Pulmonary artery endothelial cell (primary cell): ENCODE results near the gene ZG16. TPM values are rescaled to one million over a fixed set of nuclear protein-coding genes. Genes with fewer than 3 reads are reported as not detected.
"Not testable (repeated sequence)": the region's sequence is repeated elsewhere in the genome, so short reads cannot be mapped to it uniquely, and the experiment has no call there.

Experiments used
- DNase-seq: peaks from one replicate; pipeline ENCODE4 v3.0.0-alpha.2; 2011; ENCODE audit warnings: low read depth, low spot score
- total RNA-seq: library from RNA; depleted of rRNA; stranded (reverse); fragments of >200 nt; gene quantifications from 2 replicates; pipeline ENCODE4 v1.2.3, GENCODE V29; 2014

Gene ZG16, protein sequence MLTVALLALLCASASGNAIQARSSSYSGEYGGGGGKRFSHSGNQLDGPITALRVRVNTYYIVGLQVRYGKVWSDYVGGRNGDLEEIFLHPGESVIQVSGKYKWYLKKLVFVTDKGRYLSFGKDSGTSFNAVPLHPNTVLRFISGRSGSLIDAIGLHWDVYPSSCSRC
- not detected in 2 replicates for total RNA-seq

DNA sequence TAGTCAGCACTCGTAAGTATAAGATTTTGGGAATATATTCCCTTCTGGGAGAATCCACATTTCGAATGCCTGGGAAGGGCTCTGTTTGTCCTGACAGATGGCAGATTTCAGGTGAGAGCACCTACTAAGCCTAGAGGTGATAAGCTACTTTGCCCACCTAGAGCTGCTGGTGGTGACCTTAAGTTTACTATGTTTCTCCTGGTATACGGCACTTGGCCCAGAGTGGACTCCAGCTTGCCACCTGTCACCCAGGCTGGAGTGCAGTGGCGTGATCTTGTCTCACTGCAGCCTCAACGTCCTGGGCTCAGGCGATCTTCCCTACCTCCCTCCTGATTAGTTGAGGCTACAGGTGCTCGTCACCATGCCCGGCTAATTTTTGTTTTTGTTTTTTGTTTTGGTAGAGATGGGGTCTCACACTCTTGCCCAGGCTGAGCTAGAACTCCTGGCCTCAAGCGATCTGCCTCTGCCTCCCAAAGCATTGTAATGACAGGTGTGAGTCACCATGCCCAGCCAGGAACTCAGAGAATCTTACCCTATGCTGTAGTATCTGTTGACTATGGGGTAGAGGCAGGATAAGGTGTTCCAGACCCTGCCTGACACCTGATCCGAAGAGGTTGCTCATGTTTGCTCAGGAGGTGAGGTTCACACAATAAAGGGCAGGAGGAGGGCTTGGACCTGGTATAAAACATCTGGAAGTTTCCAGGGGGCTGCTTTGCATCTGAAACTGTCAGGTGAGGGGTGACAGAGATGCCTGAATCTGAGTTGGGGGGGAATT is at the start of gene ZG16:
ZG16 (plus strand) TSS at position 681 of the 775 bp plus-strand sequence. CDS start 1,011 bp downstream, outside the sequence.
- DNase-seq = no peak

- DNase-seq = no peak
Measured at GRCh38 chr16:29729116-29729521, 48.9 kb upstream of the ZG16 start.

GRCh38 chr16:29730649-29731048 is 47.4 kb upstream of the ZG16 start:
- DNase-seq = no peak

DNA sequence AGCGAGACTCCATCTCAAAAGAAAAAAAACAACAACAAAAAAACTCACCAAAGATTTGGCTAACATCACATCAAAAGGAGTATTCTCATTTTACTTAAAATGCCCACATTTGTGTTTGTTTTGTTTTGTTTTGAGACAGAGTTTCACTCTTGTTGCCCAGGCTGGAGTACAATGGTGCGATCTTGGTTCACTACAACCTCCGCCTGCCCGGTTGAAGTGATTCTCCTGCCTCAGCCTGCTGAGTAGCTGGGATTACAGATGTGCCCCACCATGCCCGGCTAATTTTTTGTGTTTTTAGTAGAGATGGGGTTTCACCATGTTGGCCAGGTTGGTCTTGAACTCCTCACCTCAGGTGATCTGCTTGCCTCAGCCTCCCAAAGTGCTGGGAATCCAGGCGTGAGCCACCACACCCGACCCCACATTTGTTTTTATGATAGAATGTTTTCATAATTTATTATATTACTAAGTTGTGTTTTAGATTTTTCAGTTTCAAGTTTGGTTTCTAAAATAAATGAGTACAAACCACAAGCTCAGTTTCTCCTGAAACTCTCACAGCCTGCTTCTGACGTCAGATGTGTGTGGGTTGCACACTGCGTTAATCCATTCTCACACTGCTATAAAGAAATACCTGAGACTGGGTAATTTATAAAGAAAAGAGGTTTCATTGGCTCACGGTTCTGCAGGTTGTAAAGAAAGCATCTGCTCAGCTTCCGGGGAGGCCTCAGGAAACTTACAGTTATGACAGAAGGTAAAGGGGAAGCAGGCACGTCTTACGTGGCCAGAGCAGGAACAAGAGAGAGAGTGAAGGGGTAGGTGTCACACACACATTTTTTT is 46.1 kb upstream of the ZG16 start:
- DNase-seq = not testable (repeated sequence)

DNA sequence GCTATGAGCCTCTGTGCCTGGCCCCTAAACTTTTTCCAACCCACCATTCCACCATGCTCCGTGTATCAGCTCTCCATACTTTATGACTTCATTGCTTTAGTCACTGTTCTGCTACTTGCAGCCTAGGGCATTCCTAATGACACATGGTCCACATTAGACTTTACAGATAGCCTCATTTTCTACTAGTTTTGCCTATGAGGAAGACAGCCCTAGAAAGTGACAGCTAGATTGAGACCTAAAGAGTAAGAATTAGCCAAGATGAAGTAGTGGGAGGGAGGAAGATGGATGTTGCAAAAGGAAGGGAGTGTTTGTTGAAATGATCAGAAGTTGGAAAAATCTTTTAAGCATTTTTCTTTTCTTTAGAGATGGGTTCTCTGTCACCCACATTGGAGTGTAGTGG is 43.3 kb upstream of the ZG16 start:
- no peak for DNase-seq

DNA sequence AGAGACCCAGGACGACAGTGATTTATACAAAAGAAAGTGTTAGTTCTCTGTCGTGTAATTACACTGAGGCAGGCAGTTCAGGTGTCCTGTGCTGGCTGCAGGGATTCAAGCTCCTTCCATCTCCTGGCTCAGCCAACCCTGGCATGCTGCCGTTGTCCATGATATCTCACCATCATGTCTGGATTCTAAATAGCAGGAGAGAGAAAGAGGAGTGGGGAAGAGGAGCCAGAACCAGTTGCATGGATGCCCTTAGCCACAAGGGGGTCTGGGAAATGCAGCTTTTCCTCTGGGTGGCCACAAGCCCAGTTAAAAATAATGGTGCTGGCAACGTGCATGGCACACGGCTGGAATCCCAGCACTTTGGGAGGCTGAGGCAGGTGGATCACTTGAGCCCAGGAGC is 41.9 kb upstream of the ZG16 start:
- no peak for DNase-seq

DNA sequence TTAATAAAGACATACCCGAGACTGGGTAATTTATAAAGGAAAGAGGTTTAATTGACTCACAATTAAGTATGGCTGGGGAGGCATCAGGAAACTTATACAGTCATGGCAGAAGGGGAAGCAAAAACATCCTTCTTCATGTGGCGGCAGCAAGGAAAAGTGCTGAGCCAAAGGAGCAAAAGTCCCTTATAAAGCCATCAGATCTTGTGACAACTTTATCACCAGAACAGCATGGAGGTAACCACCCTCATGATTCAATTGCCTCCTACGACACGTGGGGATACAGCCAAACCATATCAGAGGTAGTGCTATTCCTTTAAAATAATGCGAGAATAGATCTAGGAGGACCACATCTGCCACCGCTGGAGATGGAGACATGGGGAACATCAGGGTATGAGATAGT is 41.3 kb upstream of the ZG16 start:
- no peak for DNase-seq

- DNase-seq = no peak
Measured at GRCh38 chr16:29737713-29738112, 40.3 kb upstream of the ZG16 start.

DNA sequence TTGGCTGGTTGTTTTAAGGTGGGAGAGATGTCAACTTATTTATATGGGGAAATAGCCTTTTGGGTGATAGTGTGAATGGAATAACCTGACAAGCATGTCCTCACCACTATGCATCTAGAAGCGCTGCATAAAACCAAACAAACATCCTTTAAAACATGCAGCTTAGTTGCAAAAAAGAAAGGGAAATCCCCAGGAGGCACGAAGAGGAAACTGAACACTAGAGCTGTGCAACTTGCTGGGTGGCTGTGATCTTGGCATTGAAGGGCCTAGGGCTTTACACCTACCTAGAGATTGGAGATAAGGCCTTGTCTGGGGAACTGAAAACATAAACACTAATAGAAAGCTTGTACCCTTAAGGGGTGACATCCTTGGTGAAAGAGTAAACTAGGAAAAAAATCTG is 39.5 kb upstream of the ZG16 start:
- DNase-seq = no peak

DNA sequence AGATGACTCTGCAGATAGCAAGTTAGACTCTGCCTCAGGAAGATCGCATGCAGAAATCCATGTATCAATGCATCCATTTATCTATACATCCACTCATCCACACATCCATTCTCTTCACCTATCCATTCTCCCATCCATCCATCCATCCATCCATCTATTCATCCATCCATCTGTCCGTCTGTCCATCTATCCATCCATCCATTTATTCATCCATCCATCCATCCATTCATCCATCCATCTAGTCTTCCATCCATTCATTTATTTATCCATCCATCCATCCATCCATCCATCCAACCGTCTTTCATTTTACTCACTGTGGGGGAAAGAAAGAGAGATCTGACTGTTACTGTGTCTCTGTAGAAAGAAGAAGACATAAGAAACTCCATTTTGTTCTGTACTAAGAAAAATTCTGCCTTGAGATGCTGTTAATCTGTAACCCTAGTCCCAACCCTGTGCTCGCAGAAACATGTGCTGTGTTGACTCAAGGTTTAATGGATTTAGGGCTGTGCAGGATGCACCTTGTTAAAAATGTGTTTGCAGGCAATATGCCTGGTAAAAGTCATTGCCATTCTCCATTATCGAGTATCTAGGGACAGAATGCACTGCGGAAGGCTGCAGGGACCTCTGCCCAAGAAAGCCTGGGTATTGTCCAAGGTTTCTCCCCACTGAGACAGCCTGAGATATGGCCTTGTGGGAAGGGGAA is 38.0 kb upstream of the ZG16 start:
- not testable (repeated sequence) for DNase-seq

DNA sequence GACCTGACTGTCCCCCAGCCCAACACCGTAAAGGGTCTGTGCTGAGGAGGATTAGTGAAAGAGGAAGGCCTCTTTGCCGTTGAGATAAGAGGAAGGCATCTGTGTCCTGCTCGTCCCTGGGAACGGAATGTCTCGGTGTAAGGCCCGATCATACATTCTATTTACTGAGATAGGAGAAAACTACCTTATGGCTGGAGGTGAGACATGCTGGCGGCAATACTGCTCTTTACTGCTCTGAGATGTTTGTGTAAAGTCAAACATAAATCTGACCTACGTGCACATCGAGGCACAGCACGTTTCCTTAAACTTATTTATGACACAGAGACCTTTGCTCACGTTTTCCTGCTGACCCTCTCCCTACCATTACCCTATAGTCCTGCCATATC is 37.4 kb upstream of the ZG16 start:
- DNase-seq = not testable (repeated sequence)

- no peak for DNase-seq
Measured at GRCh38 chr16:29742683-29743275, 35.3 kb upstream of the ZG16 start.

DNA sequence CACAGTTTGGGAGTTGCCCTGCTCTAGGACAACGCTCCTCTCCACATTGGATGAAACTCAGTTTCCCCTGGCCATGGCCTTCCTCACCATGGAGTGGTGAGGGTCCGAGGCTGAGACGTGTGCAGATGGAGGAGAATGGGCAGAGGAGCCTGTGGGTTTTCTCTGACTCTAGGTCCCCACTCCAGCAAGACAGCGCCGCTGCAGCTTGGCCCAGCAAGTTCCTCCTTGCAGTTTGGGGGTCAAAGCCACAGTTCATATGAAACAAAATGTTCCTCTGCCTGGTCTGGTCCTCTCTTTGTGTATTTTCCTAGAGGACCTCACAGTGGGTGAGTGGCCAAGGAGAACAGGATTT is 34.6 kb upstream of the ZG16 start:
- DNase-seq = no peak

GRCh38 chr16:29743827-29744531 is 34.1 kb upstream of the ZG16 start:
- DNase-seq = no peak

DNA sequence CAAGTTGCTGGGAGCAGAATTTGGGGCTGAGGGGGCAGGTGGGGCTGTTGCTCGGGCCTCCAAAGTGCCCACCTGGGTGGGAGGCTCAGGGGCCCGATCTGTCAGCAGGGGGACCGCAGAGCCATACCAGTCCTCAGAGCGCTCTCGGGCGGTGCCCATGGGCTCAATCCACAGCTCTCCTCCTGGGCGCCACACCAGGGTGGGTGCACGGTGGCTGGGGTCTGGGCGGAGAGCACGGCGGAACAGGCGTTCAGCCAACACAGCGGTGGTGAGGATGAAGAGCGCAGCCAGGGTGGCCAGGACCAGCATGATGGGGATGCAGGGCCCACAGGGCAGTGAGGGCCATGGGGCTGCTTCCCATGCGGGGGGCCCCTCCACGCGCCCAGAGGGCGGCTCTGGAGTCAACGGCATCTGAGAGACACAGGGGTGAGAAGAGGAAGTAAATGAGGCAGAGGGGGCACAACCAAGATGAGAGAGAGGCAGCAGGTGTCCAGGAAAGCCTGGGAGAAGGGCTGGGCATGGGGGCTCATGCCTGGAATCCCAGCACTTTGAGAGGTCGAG is 33.4 kb upstream of the ZG16 start:
- no peak for DNase-seq

DNA sequence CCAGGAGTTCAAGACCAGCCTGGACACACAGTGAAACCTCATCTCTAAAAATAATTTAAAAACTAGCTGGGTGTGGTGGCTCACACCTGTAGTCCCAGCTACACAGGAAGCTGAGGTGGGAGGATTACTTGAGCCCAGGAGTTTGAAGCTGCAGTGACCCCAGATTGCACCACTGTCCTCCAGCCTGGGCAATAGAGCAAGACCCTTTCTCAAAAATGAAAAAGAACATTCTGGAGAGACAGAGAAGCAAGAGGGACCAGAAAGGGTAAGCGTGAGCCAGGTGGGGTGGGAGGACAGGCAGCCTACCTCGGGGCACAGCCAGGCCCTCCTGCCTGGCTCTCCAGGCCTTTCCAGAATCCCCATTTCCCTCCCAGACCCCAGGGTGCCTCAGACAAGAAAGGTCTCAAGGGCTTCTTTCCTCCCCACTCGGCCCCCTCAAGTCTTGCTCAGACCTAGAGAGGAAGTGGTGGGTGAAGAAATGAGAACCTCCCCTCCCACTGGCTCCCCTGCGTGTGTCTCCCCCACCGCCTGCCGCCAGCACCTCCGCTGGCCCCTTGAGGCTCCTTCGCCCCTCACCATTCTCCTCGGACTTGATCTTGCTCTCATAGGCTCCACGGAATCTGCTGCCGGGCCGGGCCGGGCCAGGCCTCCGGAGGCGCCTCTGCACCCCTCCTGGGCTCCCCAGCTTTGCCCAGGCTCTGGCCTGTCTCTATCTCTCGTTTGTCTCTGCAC is 32.8 kb upstream of the ZG16 start:
- DNase-seq = no peak

- DNase-seq = no peak
Measured at GRCh38 chr16:29745853-29746345, 32.2 kb upstream of the ZG16 start, which contains the start of gene C16orf54. Gene C16orf54, minus strand, starts transcription at chr16:29745990. Its CDS starts 1,039 bp downstream, at chr16:29744951.

GRCh38 chr16:29746518-29746917 is 31.5 kb upstream of the ZG16 start:
- DNase-seq = not testable (repeated sequence)
